ENCODE measurements around the gene KRTAP5-3. TPM values are rescaled to one million over a fixed set of nuclear protein-coding genes. Genes with fewer than 3 reads are reported as not detected.

The KRTAP5-3 gene
- total RNA-seq, 1 experiment from 2014 or later, result not detected

DNA sequence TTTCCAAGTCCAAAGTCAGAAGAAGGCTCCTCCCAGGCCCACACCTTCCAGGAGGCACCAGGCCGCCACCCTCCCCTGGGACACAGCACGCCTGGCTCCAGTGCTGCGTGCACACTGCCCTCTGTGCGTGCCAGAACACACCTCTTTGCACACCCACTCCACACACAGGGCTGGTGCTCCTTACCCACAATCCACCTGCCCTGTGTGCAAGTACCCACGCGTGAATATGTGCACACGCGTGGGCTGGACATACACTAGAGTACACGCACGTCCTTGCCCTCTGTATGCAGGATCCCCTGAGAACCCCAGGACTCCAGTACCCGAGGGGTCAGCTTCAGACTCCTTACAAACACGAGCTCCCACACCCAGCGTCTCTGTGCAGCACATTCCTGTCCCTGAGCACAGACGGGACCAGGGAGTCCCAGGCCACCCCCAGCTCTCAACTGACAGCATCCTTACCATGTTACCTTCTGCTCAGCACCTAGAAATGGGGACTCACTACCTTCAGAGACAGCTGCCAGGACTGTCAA is 38.9 kb downstream of the KRTAP5-3 start:
- Mint-ChIP-seq H3K27ac (no peak overlapping the region), H3K36me3 (ENCODE audit: insufficient read depth in 1 of 3, low read depth in 3 of 3) (no peaks in the 10 kb centered on the region), H3K9me3 (no peaks in the 10 kb centered on the region), H3K4me1 (peaks cover 25 to 48% of the 10 kb centered on the region in 2 experiments), H3K4me3 (peak overlapping the region in 1 of 2 experiments; percentile 43; a peak in 1 of 5 replicates), H3K27me3 (ENCODE audit: low read depth) (peaks cover 55% of the 10 kb centered on the region)
- no peak overlapping the region for H2AK5ac ChIP-seq (ENCODE audit: insufficient read length, low read length)
- TF ChIP-seq, protein P1, sequence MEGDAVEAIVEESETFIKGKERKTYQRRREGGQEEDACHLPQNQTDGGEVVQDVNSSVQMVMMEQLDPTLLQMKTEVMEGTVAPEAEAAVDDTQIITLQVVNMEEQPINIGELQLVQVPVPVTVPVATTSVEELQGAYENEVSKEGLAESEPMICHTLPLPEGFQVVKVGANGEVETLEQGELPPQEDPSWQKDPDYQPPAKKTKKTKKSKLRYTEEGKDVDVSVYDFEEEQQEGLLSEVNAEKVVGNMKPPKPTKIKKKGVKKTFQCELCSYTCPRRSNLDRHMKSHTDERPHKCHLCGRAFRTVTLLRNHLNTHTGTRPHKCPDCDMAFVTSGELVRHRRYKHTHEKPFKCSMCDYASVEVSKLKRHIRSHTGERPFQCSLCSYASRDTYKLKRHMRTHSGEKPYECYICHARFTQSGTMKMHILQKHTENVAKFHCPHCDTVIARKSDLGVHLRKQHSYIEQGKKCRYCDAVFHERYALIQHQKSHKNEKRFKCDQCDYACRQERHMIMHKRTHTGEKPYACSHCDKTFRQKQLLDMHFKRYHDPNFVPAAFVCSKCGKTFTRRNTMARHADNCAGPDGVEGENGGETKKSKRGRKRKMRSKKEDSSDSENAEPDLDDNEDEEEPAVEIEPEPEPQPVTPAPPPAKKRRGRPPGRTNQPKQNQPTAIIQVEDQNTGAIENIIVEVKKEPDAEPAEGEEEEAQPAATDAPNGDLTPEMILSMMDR (conservative IDR thresholded peaks at IDR 0.05), result no peak
- no peak overlapping the region for H3K56ac ChIP-seq (ENCODE audit: insufficient read length, low read depth, low read length)
- H4K20me1 ChIP-seq (ENCODE audit: control insufficient read depth, insufficient read depth, insufficient read length), result no peaks in the 10 kb centered on the region
- H2BK20ac ChIP-seq (ENCODE audit: low read depth, low read length, poor library complexity, severe bottlenecking), result no peak overlapping the region
- H4K91ac ChIP-seq (ENCODE audit: insufficient read length, low read depth, low read length), result no peak overlapping the region
- H3K14ac ChIP-seq (ENCODE audit: insufficient read depth, low read length), result no peak overlapping the region
- no peak overlapping the region for H4K5ac ChIP-seq (ENCODE audit: insufficient read length, low read depth, low read length)
- no peak overlapping the region for H3K4ac ChIP-seq (ENCODE audit: low read depth, low read length)
- no peak overlapping the region for H2BK15ac ChIP-seq (ENCODE audit: low read depth, low read length)
- H3K9me3 ChIP-seq (ENCODE audit: control insufficient read depth, low read depth, low read length), result no peaks in the 10 kb centered on the region
- H3K23me2 ChIP-seq (ENCODE audit: insufficient read length, low read depth, low read length, poor library complexity, severe bottlenecking), result peaks cover 20% of the 10 kb centered on the region
- no peak for DNase-seq
- no peak overlapping the region for H3K18ac ChIP-seq (ENCODE audit: insufficient read length, low read depth, low read length)
- H3K23ac ChIP-seq (ENCODE audit: insufficient read length, low read depth, low read length), result no peak overlapping the region
- peaks cover 14% of the 10 kb centered on the region for H3K27me3 ChIP-seq (ENCODE audit: insufficient read depth, low read length)
- no peak overlapping the region for H2BK12ac ChIP-seq (ENCODE audit: insufficient read length, low read depth, low read length)
- H3K9ac ChIP-seq (ENCODE audit: extremely low read depth, insufficient read length, low read length), result no peak overlapping the region
- no peaks in the 10 kb centered on the region for H3K4me1 ChIP-seq (ENCODE audit: insufficient read depth, low read length)
- no peak overlapping the region for H3T11ph ChIP-seq (ENCODE audit: low read length)
- H2BK5ac ChIP-seq (ENCODE audit: insufficient read length, low read length), result no peak overlapping the region
- H3K79me2 ChIP-seq (ENCODE audit: insufficient read depth, low read length), result no peaks in the 10 kb centered on the region
- H3K27ac ChIP-seq (ENCODE audit: insufficient read length, low read depth, low read length), result no peak overlapping the region
- H2AFZ ChIP-seq (ENCODE audit: low read length), result no peak overlapping the region
- no peak overlapping the region for H4K8ac ChIP-seq (replicated peaks; ENCODE audit: insufficient read length, low read depth, low read length)
- WGBS (ENCODE audit: extremely low coverage, insufficient read length, low lambda C conversion rate), result no CpG with 5 or more reads among the region's 14 CpGs
- H3K4me2 ChIP-seq (ENCODE audit: insufficient read depth, insufficient read length, low read length), result no peak overlapping the region
- H3K79me1 ChIP-seq (ENCODE audit: insufficient read depth, low read depth, low read length, poor library complexity, severe bottlenecking), result no peaks in the 10 kb centered on the region
- no peak overlapping the region for H2BK120ac ChIP-seq (ENCODE audit: low read depth, low read length, poor library complexity, severe bottlenecking)
